H1 (cell line): ENCODE data around the gene PRR36.

Experiments
- CHD1 ChIP-seq: IDR thresholded peaks from 2 replicates; pipeline ENCODE4 v1.6.1; 2012; ENCODE audit warnings: low read depth, low read length, improper control_type of control experiment
- CTCF ChIP-seq, 3 experiments: IDR thresholded peaks; 1 replicate in 2 of 3; 2 replicates in 1 of 3; pipeline versions ENCODE4 v1.5.1 to v1.6.1; 2011; ENCODE audit warnings: low read length in 3 of 3, mild to moderate bottlenecking in 3 of 3, inconsistent platforms in 2 of 3, low read depth in 1 of 3, moderate library complexity in 1 of 3; ENCODE audit not compliant: insufficient read depth in 1 of 3; ENCODE audit errors: control extremely low read depth in 1 of 3
- EZH2 ChIP-seq: fragments of 200-600 bp; sonication (generic); IDR thresholded peaks from 2 replicates; pipeline ENCODE4 v1.7.1; 2012; ENCODE audit warnings: low read depth, mild to moderate bottlenecking, moderate library complexity, low read length, inconsistent platforms; ENCODE audit not compliant: severe bottlenecking
- GABPA ChIP-seq: IDR thresholded peaks from 2 replicates; pipeline ENCODE4 v1.6.1; 2011; ENCODE audit warnings: mild to moderate bottlenecking, low read length, moderate library complexity, borderline replicate concordance; ENCODE audit not compliant: insufficient read depth
- POLR2A ChIP-seq, 2 experiments: IDR thresholded peaks; 1 replicate in 1 of 2; 2 replicates in 1 of 2; pipeline ENCODE4 v1.6.1; 2011; ENCODE audit warnings: low read depth in 2 of 2, low read length in 2 of 2, mild to moderate bottlenecking in 2 of 2; ENCODE audit errors: control extremely low read depth in 1 of 2
- POLR2AphosphoS5 ChIP-seq: IDR thresholded peaks from 2 replicates; pipeline ENCODE4 v1.6.1; 2011; ENCODE audit warnings: low read depth, low read length
- ZNF274 ChIP-seq: IDR thresholded peaks from 2 replicates; pipeline ENCODE4 v1.7.0; 2012; ENCODE audit warnings: low read length, borderline replicate concordance; ENCODE audit errors: extremely low read depth

- TF ChIP-seq GABPA: no peak
- no peak for TF ChIP-seq CTCF (IDR thresholded peaks at IDR 0.05; ENCODE audit: control extremely low read depth in 1 of 3, insufficient read depth in 1 of 3, low read depth in 1 of 3, low read length in 3 of 3)
- TF ChIP-seq ZNF274: no peak
- TF ChIP-seq POLR2A (IDR thresholded peaks at IDR 0.05; ENCODE audit: control extremely low read depth in 1 of 2, low read depth in 2 of 2, low read length in 2 of 2): no peak
- no peak for TF ChIP-seq POLR2AphosphoS5
- no peak for TF ChIP-seq CHD1
- no peak for TF ChIP-seq EZH2
These were observed 29.2 kb downstream of the PRR36 start for GRCh38 chr19:7844951-7845350.
